Measurements from ENCODE around the gene AKT2. TPM values are rescaled to one million over a fixed set of nuclear protein-coding genes. Genes with fewer than 3 reads are reported as not detected.
A peak's percentile ranks its signal among the peaks of the same experiment; 100 is the strongest.
"Not testable (repeated sequence)": the region's sequence is repeated elsewhere in the genome, so short reads cannot be mapped to it uniquely, and the experiment has no call there.

The AKT2 gene
- total RNA-seq, 1 donor from 2014 or later: 119 TPM

DNA sequence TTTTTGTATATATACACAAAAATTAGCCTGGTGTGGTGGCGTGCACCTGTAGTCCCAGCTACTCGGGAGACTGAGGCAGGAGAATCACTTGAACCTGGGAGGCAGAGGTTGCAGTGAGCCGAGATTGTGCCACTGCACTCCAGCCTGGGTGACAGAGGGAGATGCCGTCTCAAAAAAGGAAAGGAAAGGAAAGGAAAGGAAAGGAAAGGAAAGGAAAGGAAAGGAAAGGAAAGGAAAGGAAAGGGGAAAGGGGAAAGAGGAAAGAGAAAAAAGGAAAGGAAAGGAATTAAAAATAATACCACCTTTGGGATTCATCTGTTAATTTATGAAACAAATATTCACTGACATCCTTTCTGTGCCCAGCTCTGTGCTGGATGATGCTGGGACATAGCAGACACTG lies 66.1 kb downstream of the AKT2 start:
- not testable (repeated sequence) for DNase-seq (ENCODE audit: low spot score)

DNA sequence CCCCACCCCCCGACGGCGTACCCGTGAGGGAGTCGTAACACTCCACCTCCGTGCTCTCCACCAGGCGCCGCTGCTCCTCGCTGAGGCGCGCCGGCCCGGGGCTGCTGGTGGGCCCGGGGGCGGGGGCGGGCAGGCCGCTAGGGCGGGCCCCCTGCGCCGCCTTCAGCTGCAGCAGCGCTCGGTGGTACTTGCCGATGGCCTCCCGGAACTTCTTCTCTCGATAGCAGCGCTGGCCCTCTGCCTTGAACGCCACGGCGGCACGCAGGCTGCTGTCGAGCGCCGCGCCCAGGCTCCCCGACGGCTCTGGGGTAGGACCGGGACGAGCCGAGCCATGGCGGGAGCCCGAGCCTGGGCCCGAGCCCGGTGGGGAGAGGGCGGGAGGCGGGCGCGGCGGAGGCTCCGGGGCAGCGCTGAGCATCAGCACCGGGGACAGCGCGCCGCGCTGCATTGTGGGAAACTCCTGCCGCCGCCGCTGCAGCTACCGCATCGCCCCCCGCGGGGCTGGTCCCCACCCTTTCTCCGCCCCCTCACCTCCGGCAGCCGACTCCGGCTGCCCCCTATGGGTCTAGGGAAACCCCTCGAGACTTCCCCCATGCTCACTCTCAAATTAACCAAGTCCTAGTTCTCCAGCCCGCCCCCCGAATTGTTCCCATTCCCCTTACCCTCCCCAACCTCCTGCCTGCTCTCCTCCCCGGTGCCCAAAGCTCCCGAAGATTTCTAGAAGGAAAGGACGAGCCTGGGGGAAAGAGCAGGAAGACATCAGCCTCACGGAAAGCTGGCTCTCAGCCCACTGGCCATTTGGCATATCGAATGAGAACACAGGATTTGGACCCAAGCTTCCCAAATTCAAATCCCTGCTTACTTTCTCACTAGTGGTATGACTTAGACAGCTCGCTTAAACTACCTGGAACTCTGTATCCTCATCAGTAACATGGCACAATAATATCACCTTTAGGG lies 66.9 kb downstream of the AKT2 start, which contains the start of gene TTC9B:
Gene TTC9B, minus strand, starts transcription at position 451 of the 957 bp plus-strand sequence. Its CDS starts 3 bp downstream, at position 448.
- DNase-seq (ENCODE audit: low spot score): no peak

DNA sequence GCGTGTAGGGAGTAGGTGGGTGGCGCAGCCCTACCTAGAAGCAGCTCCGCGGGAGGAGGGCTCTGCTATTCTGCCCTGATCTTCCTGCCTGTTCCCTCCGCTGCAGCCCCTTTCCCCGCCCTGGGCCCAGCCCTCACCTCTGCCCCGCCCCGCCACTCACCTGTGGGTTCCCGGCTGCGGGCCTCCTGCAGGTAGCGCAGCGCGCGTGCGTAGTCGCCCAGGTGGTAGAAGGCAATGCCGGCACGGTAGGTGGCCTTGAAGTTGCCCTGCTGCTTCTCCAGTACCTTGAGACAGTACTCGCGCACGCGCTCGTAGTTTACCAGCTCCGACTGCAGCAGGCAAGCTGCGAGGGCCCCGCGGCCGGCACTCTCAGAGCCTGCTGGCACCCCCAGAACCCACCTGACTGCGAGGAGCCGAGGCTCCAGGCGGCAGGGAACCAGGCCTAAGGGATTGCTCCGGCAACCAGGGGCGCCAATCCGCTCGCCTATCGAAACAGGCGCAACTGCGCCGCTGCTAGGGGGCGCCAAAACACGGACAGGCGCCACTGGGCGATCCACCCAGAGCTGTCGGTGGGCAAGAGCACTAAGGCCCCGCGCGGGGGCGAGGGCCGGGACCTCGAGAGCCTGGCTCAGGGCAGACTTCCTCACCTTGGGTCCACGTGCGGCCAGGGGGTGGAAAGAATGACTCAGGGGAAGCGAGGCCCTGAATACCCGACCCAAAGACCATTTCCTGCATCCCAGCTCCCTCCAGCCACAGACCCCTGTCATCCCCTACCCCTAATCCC lies 67.9 kb downstream of the AKT2 start:
- peak; percentile 26 for DNase-seq (ENCODE audit: low spot score)

DNA sequence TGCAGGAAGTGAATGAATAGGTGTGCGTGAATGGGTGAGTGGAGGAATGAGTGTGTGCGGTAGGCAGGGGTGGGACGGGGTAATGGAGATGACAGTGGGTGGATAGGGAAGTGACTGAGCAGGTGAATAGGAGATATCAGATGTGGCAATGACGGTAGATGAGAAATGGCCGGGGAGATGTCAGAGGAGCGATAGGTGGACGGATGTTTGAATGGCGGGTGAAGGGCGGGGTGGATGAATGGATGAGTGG lies 68.4 kb downstream of the AKT2 start:
- DNase-seq (ENCODE audit: low spot score): no peak

DNA sequence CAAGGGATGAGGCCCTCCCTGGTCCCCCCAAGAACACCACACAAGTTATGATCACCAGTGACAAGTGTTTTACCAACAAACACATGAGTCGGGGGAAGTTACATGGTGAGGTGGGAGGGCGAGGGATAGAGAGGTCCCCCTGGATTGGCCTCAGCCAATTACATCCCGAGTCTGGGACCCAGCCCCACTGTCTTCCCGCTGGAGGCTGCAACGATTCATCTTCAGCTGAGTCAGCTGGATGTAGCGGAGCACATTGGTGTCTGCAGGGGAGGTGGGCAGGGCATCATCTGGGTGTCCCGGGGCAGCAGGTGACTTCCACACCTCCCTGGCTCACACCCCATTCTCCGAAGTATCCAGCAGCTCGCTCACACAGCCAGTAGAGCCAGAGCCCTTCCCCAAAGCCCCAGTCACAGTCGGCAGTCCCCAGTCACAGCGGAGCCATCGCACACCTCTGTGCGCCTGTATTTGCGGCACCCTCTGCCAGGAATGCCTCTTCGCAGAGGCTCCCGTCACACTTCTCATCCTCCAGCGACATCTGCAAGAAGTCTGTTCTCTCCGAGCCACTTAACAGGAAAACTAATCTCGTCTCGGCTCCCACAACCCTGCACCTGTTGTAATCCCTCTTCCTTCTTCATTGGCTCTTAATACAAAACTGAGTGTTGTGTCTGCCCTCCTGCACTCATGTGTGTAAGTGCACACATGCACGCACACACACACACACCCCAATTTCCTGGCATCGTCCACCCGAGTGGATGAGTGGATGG lies 69.0 kb downstream of the AKT2 start:
- no peak for DNase-seq (ENCODE audit: low spot score)

DNA sequence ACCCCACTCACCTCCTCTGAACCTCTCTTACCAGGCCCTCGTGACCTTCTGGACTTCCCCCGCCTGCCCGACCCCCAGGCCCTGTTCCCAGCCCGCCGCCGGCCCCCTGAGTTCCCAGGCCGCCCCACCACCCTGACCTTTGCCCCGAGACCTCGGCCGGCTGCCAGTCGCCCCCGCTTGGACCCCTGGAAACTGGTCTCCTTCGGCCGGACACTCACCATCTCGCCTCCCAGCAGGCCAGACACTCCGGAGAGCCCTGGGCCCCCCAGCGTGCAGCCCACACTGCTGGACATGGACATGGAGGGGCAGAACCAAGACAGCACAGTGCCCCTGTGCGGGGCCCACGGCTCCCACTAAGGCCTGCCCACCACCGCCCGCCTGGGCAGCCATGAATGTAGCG lies 70.2 kb downstream of the AKT2 start:
- no peak for DNase-seq (ENCODE audit: low spot score)

DNA sequence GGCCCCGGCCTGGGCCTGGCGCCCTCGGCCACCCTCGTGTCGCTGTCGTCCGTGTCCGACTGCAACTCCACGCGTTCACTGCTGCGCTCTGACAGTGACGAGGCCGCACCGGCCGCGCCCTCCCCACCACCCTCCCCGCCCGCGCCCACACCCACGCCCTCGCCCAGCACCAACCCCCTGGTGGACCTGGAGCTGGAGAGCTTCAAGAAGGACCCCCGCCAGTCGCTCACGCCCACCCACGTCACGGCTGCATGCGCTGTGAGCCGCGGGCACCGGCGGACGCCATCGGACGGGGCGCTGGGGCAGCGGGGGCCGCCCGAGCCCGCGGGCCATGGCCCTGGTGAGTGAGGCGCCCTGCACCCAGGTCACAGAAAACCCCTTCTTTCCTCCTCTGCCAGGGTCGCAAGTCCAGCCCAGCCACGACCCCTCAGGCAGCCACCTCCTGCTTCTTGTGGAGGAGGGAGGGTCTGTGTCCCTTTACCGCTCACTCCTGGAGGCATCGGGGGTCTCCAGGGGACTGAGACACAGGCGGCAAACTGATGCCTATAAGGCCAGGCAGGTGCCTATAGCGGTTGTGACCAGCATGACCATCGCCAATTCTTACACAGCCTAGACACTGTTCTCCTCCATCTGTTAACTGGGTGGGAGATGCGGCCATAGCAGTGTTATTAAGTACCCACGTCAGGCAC lies 71.1 kb downstream of the AKT2 start:
- DNase-seq (ENCODE audit: low spot score): no peak

DNA sequence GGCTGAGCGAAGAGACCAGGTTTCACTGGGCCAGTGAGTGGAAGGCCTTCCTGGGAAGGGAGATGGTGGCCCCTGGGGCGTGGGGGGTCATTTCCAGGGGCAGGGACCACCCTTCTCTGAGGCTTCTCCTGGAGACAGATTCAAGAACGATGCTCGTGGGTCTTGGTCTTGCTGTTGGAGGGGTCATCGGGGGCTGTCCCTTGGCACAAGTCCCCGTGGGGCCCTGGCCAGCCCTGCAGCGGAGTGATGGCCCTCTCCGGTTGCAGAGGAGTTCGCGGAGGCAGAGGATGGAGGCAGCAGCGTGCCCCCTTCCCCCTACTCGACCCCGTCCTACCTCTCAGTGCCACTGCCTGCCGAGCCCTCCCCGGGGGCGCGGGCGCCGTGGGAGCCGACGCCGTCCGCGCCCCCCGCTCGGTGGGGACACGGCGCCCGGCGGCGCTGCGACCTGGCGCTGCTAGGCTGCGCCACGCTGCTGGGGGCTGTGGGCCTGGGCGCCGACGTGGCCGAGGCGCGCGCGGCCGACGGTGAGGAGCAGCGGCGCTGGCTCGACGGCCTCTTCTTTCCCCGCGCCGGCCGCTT lies 71.8 kb downstream of the AKT2 start:
- DNase-seq (ENCODE audit: low spot score): no peak

DNA sequence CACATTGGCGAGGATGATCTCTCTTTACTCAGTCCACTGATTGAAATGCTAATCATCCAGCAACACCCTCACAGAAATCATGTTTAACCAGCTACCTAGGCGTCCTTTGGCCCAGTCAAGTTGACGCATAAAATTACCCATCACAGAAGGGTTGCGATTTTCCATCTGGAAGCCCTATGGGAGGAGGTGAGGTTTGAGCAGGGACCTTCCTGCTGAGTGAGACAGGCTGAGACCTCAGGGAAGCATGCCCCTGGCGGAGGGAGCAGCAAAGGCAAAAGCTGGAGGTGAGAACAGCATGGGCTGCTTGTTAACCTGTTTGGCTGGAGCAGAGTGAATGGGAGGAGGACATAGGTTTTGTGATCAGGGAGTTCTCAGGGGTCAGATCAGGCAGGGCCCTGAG lies 74.3 kb downstream of the AKT2 start:
- DNase-seq (ENCODE audit: low spot score): no peak

DNA sequence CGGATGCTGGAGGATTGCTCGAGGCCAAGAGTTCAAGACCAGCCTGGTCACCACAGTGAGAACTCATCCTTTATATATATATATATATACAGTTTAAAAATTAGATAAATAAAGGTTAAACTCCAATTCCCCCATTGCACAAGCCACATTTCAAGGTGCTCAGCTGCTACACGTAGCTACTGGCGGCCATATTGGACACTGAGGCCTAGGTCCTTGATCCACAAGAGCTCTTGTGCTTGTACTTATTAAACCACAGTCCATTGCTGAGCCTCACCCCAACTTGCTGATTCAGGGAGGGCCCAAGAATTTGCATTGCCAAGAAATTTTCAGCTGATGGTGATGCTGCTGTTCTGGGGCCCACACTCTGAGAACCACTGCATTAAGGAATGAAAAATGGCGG lies 76.5 kb downstream of the AKT2 start:
- DNase-seq (ENCODE audit: low spot score): no peak

DNA sequence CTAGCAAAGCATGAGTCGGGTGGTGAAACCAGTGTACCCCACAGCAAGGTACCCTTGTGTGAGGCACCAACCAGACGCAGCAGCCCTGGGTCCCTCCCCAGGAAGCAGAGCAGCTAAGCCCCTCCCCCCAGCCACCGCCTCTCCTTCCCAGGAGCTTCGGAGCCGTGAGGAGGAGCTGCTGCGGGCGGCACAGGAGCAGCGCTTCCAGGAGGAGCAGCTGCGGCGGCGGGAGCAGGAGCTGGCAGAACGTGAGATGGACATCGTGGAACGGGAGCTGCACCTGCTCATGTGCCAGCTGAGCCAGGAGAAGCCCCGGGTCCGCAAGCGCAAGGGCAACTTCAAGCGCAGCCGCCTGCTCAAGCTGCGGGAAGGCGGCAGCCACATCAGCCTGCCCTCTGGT lies 79.4 kb downstream of the AKT2 start:
- no peak for DNase-seq (ENCODE audit: low spot score)

DNA sequence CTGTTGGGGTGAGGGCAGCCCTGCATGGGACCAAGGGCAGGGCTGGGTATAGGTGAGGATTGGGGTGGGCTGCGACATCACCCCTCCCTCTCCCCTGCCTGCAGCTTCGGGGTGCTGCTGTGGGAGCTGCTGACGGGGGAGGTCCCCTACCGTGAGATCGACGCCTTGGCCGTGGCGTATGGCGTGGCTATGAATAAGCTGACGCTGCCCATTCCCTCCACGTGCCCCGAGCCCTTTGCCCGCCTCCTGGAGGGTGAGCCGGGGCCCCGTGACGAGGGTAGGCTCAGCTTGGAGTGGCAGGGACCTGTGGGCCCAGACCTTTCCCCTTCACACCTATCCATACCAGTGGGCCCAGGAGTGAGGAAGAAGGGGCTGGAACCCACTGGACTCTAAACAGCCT lies 80.8 kb downstream of the AKT2 start:
- DNase-seq (ENCODE audit: low spot score): no peak

DNA sequence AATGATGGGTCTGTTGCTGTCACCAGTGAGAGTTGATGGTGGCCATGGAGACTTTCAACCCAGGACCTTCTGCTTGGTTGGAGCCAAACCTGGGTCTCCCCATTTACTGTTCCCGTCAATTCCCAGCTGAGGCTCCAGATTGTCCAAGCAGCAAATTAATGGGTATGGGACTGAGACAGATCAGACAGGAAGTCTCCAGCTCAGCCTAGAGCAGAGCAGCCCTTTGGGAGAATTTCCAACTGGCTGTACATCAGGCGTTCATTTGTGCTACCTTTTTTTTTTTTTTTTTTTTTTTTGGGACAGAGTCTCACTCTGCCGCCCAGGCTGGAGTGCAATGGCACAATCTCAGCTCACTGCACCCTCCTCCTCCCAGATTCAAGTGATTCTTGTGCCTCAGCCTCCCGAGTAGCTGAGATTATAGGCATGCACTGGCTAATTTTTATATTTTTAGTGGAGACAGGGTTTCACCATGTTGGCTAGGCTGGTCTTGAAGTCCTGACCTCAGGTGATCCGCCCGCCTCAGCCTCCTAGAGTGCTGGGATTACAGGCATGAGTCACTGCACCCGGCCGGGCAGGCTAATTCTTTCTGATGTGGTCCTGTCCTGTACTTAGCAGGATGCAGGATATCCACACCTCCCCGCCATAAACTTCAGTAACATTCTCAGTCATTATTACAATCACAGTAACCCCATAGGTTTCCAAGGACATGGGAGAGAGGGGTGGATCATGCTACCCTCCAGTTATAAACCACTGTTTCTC lies 84.6 kb downstream of the AKT2 start:
- no peak for DNase-seq (ENCODE audit: low spot score)

DNA sequence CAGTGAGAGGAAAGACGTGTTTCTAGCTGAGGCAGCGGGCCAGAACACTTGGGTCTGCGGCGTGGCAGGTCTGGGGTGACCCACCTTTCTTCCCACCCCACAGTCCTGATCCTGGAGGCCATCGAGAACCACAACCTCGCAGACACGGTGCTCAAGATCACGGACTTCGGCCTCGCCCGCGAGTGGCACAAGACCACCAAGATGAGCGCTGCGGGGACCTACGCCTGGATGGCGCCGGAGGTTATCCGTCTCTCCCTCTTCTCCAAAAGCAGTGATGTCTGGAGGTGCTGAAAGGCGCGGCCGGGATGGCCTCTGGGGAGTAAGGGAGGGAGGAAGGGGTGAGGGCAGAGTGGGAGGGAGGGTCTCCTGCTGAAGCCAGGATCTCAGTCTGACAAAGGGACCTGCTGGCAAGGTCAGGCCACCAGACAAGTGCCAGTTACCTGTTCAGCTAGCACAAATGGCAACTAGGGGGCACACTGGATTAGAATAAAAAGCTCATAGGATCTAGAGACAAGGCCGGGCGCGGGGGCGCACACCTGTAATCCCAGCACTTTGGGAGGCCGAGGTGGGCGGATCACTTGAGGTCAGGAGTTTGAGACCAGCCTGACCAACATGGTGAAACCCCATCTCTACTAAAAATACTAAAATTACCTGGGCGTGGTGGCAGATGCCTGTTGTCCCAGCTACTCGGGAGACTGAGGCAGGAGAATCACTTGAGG lies 86.7 kb downstream of the AKT2 start:
- no peak for DNase-seq (ENCODE audit: low spot score)

DNA sequence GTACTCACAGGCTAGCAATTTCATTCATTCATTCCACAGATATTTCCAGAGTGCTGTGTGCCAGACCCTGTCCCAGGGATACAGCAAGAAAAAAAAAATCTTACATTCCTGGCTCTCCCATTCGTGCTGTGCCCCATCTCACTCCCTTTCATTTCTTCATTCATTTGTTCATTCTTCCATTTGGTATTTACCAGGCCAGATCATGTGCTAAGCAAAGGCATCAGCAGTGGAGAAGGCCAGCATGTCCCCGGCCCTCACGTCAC lies 91.6 kb downstream of the AKT2 start:
- no peak for DNase-seq (ENCODE audit: low spot score)

DNA sequence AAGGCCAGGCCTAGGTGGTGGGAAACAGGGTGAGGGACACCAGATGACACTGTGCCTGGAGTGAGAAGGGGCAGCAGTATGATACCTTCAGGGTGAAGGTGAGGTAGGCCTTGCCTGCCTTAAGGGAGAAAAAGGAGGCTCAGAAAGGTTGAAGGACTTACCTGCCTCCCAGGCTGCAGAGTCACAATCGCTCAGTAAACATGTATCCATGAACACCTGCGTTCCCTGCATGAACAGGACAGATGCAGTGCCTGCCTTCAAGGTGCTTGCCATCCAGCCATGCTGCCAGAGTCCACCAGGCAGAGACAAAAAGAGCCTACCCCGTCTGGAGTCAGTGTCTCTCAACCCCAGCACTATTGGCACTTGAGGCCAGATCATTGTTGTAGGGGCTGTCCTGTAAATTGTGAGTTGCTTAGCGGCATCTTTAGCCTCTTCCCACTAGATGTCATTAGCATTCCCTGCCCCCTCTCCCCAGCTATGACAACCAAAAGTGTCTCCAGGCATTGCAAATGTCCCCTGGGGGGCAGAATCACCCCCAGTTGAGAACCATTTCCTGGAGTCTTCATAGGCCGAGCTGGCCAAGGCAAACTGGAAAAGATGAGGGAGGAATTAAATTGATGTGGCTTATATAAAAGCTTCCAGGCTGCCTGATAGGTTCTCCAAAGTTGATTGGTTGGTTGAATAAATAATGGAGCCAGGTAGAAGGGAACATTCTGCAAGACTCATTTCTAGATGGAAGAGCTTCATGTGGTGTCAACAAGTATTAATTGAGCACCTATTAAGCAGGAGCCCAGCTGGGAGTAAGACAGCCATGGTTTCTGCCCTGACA lies 92.2 kb downstream of the AKT2 start:
- DNase-seq (ENCODE audit: low spot score): no peak

DNA sequence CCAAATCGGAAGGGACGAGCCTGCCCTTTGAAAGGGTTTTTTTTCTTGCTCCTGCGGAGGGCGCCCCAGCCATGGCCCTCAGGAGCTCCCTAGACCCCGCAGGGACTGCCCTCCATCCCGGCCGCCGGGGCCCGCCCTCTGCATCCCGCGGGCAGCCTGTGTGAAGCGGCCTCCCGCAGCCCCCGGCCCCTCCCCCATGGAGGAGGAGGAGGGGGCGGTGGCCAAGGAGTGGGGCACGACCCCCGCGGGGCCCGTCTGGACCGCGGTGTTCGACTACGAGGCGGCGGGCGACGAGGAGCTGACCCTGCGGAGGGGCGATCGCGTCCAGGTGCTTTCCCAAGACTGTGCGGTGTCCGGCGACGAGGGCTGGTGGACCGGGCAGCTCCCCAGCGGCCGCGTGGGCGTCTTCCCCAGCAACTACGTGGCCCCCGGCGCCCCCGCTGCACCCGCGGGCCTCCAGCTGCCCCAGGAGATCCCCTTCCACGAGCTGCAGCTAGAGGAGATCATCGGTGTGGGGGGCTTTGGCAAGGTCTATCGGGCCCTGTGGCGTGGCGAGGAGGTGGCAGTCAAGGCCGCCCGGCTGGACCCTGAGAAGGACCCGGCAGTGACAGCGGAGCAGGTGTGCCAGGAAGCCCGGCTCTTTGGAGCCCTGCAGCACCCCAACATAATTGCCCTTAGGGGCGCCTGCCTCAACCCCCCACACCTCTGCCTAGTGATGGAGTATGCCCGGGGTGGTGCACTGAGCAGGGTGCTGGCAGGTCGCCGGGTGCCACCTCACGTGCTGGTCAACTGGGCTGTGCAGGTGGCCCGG lies 93.1 kb downstream of the AKT2 start:
- no peak for DNase-seq (ENCODE audit: low spot score)

All from mucosa of gallbladder (tissue), 1 donor.